ENCODE measurements around the gene C3orf18. TPM values are rescaled to one million over a fixed set of nuclear protein-coding genes. Genes with fewer than 3 reads are reported as not detected.
A peak's percentile ranks its signal among the peaks of the same experiment; 100 is the strongest.

The C3orf18 gene
- total RNA-seq, 1 experiment from 2014 or later: 5.0 TPM

DNA sequence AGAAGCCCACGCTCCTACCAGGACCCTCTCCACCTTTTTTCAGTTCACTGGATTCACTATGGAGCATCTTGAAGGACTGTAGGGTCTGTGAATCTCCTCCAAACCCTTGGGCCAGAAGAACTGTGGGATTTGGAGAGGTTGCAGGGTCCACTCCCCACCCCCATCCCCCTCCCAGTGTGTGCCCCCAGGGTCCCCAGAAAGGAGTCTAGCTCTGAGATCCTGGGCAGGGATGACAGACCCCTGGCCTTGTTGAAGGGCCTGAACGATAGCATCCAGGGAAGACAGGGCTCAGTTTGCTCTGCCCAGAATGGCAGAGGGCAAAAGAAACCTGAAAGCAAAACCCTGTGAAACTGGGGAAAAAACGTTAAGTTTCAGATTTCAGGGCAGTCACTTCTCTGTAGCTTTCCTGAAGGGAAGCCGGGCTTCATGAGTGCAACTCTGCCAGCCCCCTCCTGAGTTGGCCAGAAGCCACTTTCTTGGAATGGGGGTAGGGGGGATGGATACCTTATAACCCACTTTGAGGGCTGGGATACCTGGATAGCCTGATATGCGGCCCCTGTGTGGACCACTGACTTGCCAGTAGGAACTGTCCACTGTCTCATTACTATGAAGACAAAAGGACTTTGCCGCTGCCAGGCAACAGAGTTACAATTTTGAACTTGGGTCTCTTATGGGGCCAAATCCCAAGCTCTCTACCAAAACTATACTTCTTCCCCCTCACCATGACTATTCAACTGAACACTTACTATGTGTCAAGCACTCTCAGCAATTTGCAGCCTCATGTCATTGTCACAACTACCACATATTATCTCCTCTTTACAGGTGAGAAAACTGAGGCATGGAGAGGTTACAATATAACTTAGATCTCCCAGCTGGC is 45.7 kb upstream of the C3orf18 start:
- DNase-seq (ENCODE audit: low read depth, low spot score): no peak
- Histone ChIP-seq H3K9me3 (ENCODE audit: control insufficient read depth, insufficient read depth, low read depth, low read length) (no peaks in the 10 kb centered on the region), H3K4me1 (ENCODE audit: control insufficient read depth, insufficient read depth, low read length) (no peaks in the 10 kb centered on the region; the same call in 1 of the 2 replicates), H3K27me3 (ENCODE audit: control insufficient read depth, insufficient read depth, low read length) (no peaks in the 10 kb centered on the region), H3K27ac (ENCODE audit: low read length) (no peak overlapping the region), H3K4me3 (ENCODE audit: low read depth in 2 of 2, low read length in 2 of 2) (no peak overlapping the region), H3K36me3 (ENCODE audit: control insufficient read depth, insufficient read depth, low read length) (no peaks in the 10 kb centered on the region)
- ATAC-seq: no peak
- POLR2A ChIA-PET: no interaction called here
- BruUV-seq (replicated peaks): no TSS peak
- in situ Hi-C loops (cut with HindIII; ENCODE audit: low pct_unique_long_range_greater_than_20kb, low sequenced_read_pairs) (no loop called here), intact Hi-C loops (cut with micrococcal nuclease; ENCODE audit: unreplicated experiment) (loop anchor here (1.0 to 5.0 kb wide), 2 partner anchors 41 to 176 kb away; no protein-coding TSS in a partner anchor)
- TF ChIP-seq POLR2AphosphoS5 (IDR thresholded peaks at IDR 0.05; ENCODE audit: low read depth, low read length) (no peak), SIN3A (IDR thresholded peaks at IDR 0.05; ENCODE audit: borderline replicate concordance, insufficient read depth, low read depth, low read length) (no peak), TCF7L2 (IDR thresholded peaks at IDR 0.05; ENCODE audit: low read depth, low read length) (no peak)
- TF ChIP-seq, protein P1, sequence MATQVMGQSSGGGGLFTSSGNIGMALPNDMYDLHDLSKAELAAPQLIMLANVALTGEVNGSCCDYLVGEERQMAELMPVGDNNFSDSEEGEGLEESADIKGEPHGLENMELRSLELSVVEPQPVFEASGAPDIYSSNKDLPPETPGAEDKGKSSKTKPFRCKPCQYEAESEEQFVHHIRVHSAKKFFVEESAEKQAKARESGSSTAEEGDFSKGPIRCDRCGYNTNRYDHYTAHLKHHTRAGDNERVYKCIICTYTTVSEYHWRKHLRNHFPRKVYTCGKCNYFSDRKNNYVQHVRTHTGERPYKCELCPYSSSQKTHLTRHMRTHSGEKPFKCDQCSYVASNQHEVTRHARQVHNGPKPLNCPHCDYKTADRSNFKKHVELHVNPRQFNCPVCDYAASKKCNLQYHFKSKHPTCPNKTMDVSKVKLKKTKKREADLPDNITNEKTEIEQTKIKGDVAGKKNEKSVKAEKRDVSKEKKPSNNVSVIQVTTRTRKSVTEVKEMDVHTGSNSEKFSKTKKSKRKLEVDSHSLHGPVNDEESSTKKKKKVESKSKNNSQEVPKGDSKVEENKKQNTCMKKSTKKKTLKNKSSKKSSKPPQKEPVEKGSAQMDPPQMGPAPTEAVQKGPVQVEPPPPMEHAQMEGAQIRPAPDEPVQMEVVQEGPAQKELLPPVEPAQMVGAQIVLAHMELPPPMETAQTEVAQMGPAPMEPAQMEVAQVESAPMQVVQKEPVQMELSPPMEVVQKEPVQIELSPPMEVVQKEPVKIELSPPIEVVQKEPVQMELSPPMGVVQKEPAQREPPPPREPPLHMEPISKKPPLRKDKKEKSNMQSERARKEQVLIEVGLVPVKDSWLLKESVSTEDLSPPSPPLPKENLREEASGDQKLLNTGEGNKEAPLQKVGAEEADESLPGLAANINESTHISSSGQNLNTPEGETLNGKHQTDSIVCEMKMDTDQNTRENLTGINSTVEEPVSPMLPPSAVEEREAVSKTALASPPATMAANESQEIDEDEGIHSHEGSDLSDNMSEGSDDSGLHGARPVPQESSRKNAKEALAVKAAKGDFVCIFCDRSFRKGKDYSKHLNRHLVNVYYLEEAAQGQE (IDR thresholded peaks at IDR 0.05; ENCODE audit: insufficient read depth in 1 of 2, low read depth in 2 of 2, low read length in 1 of 2): no peak
- TF ChIP-seq, protein P2, sequence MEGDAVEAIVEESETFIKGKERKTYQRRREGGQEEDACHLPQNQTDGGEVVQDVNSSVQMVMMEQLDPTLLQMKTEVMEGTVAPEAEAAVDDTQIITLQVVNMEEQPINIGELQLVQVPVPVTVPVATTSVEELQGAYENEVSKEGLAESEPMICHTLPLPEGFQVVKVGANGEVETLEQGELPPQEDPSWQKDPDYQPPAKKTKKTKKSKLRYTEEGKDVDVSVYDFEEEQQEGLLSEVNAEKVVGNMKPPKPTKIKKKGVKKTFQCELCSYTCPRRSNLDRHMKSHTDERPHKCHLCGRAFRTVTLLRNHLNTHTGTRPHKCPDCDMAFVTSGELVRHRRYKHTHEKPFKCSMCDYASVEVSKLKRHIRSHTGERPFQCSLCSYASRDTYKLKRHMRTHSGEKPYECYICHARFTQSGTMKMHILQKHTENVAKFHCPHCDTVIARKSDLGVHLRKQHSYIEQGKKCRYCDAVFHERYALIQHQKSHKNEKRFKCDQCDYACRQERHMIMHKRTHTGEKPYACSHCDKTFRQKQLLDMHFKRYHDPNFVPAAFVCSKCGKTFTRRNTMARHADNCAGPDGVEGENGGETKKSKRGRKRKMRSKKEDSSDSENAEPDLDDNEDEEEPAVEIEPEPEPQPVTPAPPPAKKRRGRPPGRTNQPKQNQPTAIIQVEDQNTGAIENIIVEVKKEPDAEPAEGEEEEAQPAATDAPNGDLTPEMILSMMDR (IDR thresholded peaks at IDR 0.05): no peak
- CTCF ChIA-PET: no interaction called here

DNA sequence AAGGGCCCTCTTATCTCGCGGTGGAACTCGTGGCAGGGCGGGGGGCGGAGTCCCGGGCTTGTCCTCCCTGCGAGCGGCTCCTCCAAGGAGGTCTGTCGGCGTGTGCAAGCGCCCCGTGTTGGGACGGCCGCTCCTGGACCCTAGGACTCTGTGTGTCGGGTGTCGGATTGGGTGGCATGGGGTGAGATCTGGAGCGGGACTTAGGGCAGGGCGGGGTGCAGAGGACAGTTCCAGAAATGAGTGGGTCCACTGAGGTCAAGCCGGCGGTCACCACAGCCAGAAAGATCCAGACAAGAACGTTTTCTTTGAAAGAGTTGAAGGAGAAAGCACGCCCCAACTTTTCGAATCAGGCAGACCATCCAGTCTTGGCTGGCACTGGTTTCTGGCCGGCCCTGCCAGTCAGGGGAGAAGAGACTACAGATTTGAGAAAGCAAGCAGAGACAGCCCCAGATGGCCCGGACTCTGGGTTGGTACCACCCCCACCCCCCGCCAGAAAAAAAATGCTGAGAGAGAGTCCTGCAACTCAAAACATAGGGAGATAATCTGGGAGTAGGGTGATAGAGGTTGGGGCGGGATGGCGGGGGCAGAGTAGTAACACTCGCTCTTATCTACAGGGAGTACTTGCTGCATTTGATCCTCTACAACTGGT is 44.8 kb upstream of the C3orf18 start:
- Histone ChIP-seq H3K27me3 (ENCODE audit: control insufficient read depth, insufficient read depth, low read length) (no peaks in the 10 kb centered on the region), H3K27ac (ENCODE audit: low read length) (no peak overlapping the region), H3K4me3 (ENCODE audit: low read depth in 2 of 2, low read length in 2 of 2) (peak overlapping the region; percentile 48 to 61), H3K36me3 (ENCODE audit: control insufficient read depth, insufficient read depth, low read length) (no peaks in the 10 kb centered on the region), H3K4me1 (ENCODE audit: control insufficient read depth, insufficient read depth, low read length) (no peaks in the 10 kb centered on the region; the same call in 1 of the 2 replicates), H3K9me3 (ENCODE audit: control insufficient read depth, insufficient read depth, low read depth, low read length) (no peaks in the 10 kb centered on the region)
- peak; percentile 13 for ATAC-seq
- BruUV-seq (replicated peaks): no TSS peak
- POLR2A ChIA-PET: no interaction called here
- DNase-seq (ENCODE audit: low read depth, low spot score): no peak
- in situ Hi-C loops (cut with HindIII; ENCODE audit: low pct_unique_long_range_greater_than_20kb, low sequenced_read_pairs) (no loop called here), intact Hi-C loops (cut with micrococcal nuclease; ENCODE audit: unreplicated experiment) (loop anchor here (5.0 kb wide), 1 partner anchor 175 kb away; no protein-coding TSS in a partner anchor)
- TF ChIP-seq, protein P2 (IDR thresholded peaks at IDR 0.05): no peak
- no peak for TF ChIP-seq POLR2AphosphoS5 (IDR thresholded peaks at IDR 0.05; ENCODE audit: low read depth, low read length)
- no peak for TF ChIP-seq SIN3A (IDR thresholded peaks at IDR 0.05; ENCODE audit: borderline replicate concordance, insufficient read depth, low read depth, low read length)
- TF ChIP-seq, protein P1 (IDR thresholded peaks at IDR 0.05; ENCODE audit: insufficient read depth in 1 of 2, low read depth in 2 of 2, low read length in 1 of 2): no peak
- TF ChIP-seq TCF7L2 (IDR thresholded peaks at IDR 0.05; ENCODE audit: low read depth, low read length): no peak
- CTCF ChIA-PET: interaction anchor here (0.7 kb wide), 1 partner anchor 172 kb away, joined by 9 read pairs; no protein-coding TSS in a partner anchor

Data from Panc1 (cell line).